Stimulated activated naive B cell treated with anti-CD40 and anti-IgM and Interleukin-4, amounts not matched to agents 10 μg/mL and 1 μg/mL and 100 μg/mL, for 72 hours (primary cell): ENCODE measurements around the gene CMC4.

Experiments used
- ATAC-seq, 2 donors: fragments of 150-1000 bp; cut with Tn5 transposase; replicated peaks; 2 replicates each; pipeline ENCODE4 v1.10.0; 2021; ENCODE audit warnings: moderate library complexity in 1 of 2
- DNase-seq: peaks from one replicate; pipeline ENCODE4 v3.0.0; 2021
- H3K27ac Mint-ChIP-seq: one replicate; pipeline ENCODE4 v1.8.0; 2022; ENCODE audit warnings: mild to moderate bottlenecking, mixed read lengths
- H3K27me3 Mint-ChIP-seq, 2 donors: one replicate each; pipeline ENCODE4 v1.8.0; 2022; ENCODE audit warnings: mixed read lengths in 2 of 2
- H3K36me3 Mint-ChIP-seq, 2 donors: one replicate each; pipeline ENCODE4 v1.8.0; 2022; ENCODE audit warnings: mixed read lengths in 2 of 2, mild to moderate bottlenecking in 1 of 2
- H3K4me1 Mint-ChIP-seq, 2 donors: one replicate each; pipeline ENCODE4 v1.8.0; 2022; ENCODE audit warnings: mixed read lengths in 2 of 2, mild to moderate bottlenecking in 1 of 2
- H3K4me3 Mint-ChIP-seq, 2 donors: one replicate each; pipeline ENCODE4 v1.8.0; 2022; ENCODE audit warnings: mild to moderate bottlenecking in 2 of 2, mixed read lengths in 2 of 2, moderate library complexity in 1 of 2
- H3K9me3 Mint-ChIP-seq, 2 donors: one replicate each; pipeline ENCODE4 v1.8.0; 2022; ENCODE audit warnings: mixed read lengths in 2 of 2, mild to moderate bottlenecking in 1 of 2

CMC4 gene

DNA sequence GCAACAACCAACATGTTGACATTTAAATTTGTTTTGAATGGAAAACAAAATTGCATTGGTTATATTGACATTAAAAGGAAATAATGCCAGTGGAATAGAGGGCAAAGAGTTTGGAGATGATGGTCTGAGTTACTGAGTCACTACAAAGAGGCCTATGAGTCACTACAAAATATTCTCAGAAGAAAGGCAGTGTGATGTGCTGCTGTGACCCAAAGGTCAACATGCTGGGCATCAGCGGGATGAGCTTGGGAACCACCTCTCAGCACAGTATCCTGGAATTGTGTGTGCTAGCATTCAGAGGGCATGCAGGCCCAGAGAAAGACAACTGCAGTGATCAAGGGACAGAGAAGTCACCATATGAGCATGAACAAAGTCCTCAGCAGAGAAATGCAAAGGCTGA, 2.8 kb downstream of the CMC4 start:
- Mint-ChIP-seq H3K4me3 (peak overlapping the region in 1 of 2 donors; percentile 30), H3K27ac (no peak overlapping the region), H3K9me3 (no peaks in the 10 kb centered on the region), H3K27me3 (no peaks in the 10 kb centered on the region), H3K36me3 (peaks cover 0 to 4% of the 10 kb centered on the region in 2 donors), H3K4me1 (peaks cover 7 to 16% of the 10 kb centered on the region in 2 donors)
- no peak for ATAC-seq
- DNase-seq = no peak

- no peak for DNase-seq
- no peak overlapping the region for H3K27ac Mint-ChIP-seq
Observed at GRCh38 chrX:155065035-155065734, 5.8 kb downstream of the CMC4 start.

DNA sequence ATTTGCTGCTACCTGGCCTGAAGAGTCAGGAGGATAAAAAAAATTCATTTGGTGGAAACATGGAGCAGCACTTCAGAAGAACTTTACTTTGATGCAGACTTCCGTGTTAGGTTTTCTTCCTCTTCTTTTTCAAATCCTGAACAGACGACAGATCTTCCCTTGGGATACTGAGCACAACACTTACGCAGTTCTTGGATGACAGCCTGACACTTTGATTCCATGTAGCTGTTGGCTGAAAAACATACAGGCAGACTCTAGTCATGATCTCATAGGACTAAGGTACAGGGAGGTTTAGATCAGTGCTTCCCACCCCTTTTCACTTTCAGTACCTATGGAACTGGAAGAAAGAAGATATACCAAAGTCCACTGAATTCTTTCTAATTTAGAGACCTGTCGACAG, 9.2 kb downstream of the CMC4 start:
- H3K4me1 Mint-ChIP-seq = peaks cover 0 to 5% of the 10 kb centered on the region in 2 donors
- no peaks in the 10 kb centered on the region for H3K27me3 Mint-ChIP-seq
- ATAC-seq (no peak), DNase-seq (no peak)
- H3K27ac Mint-ChIP-seq = no peak overlapping the region
- H3K9me3 Mint-ChIP-seq = no peaks in the 10 kb centered on the region
- peaks cover 0 to 1% of the 10 kb centered on the region in 2 donors for H3K36me3 Mint-ChIP-seq
- H3K4me3 Mint-ChIP-seq = no peak overlapping the region

More at GRCh38 chrX:155065035-155065734, 5.8 kb downstream of the CMC4 start:
- peaks cover 5 to 9% of the 10 kb centered on the region in 2 donors for H3K4me1 Mint-ChIP-seq
- no peak for ATAC-seq
- H3K27me3 Mint-ChIP-seq = no peaks in the 10 kb centered on the region
- no peak overlapping the region for H3K4me3 Mint-ChIP-seq
- H3K9me3 Mint-ChIP-seq = no peaks in the 10 kb centered on the region
- H3K36me3 Mint-ChIP-seq = peaks cover 0 to 1% of the 10 kb centered on the region in 2 donors

GRCh38 chrX:155056877-155057792, 13.8 kb downstream of the CMC4 start:
- peak; percentile 78 to 85 for ATAC-seq
- no peaks in the 10 kb centered on the region for H3K27me3 Mint-ChIP-seq
- H3K4me1 Mint-ChIP-seq = peaks cover 0 to 5% of the 10 kb centered on the region in 2 donors
- DNase-seq = peak; percentile 16
- peak overlapping the region; percentile 81 for H3K27ac Mint-ChIP-seq
- no peaks in the 10 kb centered on the region for H3K9me3 Mint-ChIP-seq
- peak overlapping the region; percentile 70 to 71 for H3K4me3 Mint-ChIP-seq
- H3K36me3 Mint-ChIP-seq = peaks cover 1 to 7% of the 10 kb centered on the region in 2 donors

GRCh38 chrX:155056471-155056870, 14.5 kb downstream of the CMC4 start:
- H3K27me3 Mint-ChIP-seq = no peaks in the 10 kb centered on the region
- no peak overlapping the region for H3K4me3 Mint-ChIP-seq
- H3K9me3 Mint-ChIP-seq = no peaks in the 10 kb centered on the region
- H3K27ac Mint-ChIP-seq = no peak overlapping the region
- no peak for ATAC-seq
- H3K4me1 Mint-ChIP-seq = peaks cover 0 to 5% of the 10 kb centered on the region in 2 donors
- DNase-seq = no peak
- peaks cover 4 to 11% of the 10 kb centered on the region in 2 donors for H3K36me3 Mint-ChIP-seq

DNA sequence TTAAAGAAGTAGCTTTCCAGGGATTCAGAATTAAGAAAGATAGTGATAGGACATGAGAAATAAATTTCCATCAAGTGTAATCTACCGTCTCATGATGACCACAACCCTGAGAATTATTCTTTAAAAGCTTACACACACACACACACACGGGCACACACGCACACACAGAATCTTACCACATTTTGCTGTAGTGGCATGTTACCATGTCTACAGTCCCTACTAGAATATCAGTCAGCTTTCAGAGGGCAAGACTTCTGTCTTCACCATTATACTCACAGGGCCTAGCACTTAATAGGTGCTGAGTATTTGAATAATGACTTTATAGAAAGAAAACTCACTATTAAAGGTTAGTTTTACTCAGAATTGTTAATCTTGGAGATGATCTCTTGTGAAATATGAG, 15.4 kb downstream of the CMC4 start:
- H3K9me3 Mint-ChIP-seq = no peaks in the 10 kb centered on the region
- H3K27me3 Mint-ChIP-seq = no peaks in the 10 kb centered on the region
- no peak overlapping the region for H3K27ac Mint-ChIP-seq
- DNase-seq = no peak
- H3K36me3 Mint-ChIP-seq = peaks cover 5 to 12% of the 10 kb centered on the region in 2 donors
- H3K4me3 Mint-ChIP-seq = no peak overlapping the region
- no peak for ATAC-seq
- H3K4me1 Mint-ChIP-seq = peaks cover 0 to 5% of the 10 kb centered on the region in 2 donors

DNA sequence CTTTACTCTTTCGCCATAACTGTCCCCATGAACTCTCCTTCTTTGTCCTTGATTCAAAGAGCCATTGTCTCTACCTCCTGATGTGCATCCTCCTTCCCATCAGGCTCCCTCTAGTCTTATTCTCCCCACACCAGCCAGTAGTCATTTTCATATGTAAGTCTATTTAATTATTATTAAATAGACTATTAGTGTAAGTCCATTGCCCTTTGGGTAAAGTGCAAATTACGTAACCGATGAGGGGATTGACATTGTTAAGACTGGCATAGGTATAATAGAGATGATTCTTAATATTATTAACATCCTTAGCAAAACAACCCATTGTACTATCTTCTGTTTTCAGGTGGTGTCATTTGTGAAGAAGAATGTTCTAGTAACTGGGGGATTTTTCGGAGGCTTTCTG, 16.7 kb downstream of the CMC4 start:
- ATAC-seq = no peak
- H3K4me1 Mint-ChIP-seq = peaks cover 0 to 6% of the 10 kb centered on the region in 2 donors
- peaks cover 7 to 12% of the 10 kb centered on the region in 2 donors for H3K36me3 Mint-ChIP-seq

GRCh38 chrX:155053656-155054055, 17.3 kb downstream of the CMC4 start:
- H3K27me3 Mint-ChIP-seq = no peaks in the 10 kb centered on the region
- H3K4me1 Mint-ChIP-seq = peaks cover 0 to 7% of the 10 kb centered on the region in 2 donors
- H3K4me3 Mint-ChIP-seq = no peak overlapping the region
- H3K36me3 Mint-ChIP-seq = peaks cover 7 to 12% of the 10 kb centered on the region in 2 donors
- H3K9me3 Mint-ChIP-seq = no peaks in the 10 kb centered on the region
- peak overlapping the region; percentile 11 for H3K27ac Mint-ChIP-seq
- ATAC-seq = no peak
- no peak for DNase-seq

More for the DNA sequence above, 16.7 kb downstream of the CMC4 start:
- no peak for DNase-seq
- no peaks in the 10 kb centered on the region for H3K27me3 Mint-ChIP-seq
- H3K27ac Mint-ChIP-seq = no peak overlapping the region
- H3K4me3 Mint-ChIP-seq = no peak overlapping the region
- H3K9me3 Mint-ChIP-seq = no peaks in the 10 kb centered on the region

GRCh38 chrX:155052738-155053498, 18.0 kb downstream of the CMC4 start:
- Mint-ChIP-seq H3K27me3 (no peaks in the 10 kb centered on the region), H3K9me3 (no peaks in the 10 kb centered on the region), H3K4me3 (no peak overlapping the region), H3K4me1 (peaks cover 0 to 7% of the 10 kb centered on the region in 2 donors), H3K36me3 (peaks cover 7 to 12% of the 10 kb centered on the region in 2 donors), H3K27ac (no peak overlapping the region)
- ATAC-seq = peak in 1 of 2 donors; percentile 41
- DNase-seq = no peak

GRCh38 chrX:155048977-155049619, 21.8 kb downstream of the CMC4 start:
- no peaks in the 10 kb centered on the region for H3K27me3 Mint-ChIP-seq
- ATAC-seq = peak in 1 of 2 donors; percentile 33
- H3K4me1 Mint-ChIP-seq = peaks cover 4% of the 10 kb centered on the region in 2 donors
- peaks cover 11 to 14% of the 10 kb centered on the region in 2 donors for H3K36me3 Mint-ChIP-seq
- H3K9me3 Mint-ChIP-seq = no peaks in the 10 kb centered on the region
- no peak overlapping the region for H3K4me3 Mint-ChIP-seq
- DNase-seq = no peak
- no peak overlapping the region for H3K27ac Mint-ChIP-seq

DNA sequence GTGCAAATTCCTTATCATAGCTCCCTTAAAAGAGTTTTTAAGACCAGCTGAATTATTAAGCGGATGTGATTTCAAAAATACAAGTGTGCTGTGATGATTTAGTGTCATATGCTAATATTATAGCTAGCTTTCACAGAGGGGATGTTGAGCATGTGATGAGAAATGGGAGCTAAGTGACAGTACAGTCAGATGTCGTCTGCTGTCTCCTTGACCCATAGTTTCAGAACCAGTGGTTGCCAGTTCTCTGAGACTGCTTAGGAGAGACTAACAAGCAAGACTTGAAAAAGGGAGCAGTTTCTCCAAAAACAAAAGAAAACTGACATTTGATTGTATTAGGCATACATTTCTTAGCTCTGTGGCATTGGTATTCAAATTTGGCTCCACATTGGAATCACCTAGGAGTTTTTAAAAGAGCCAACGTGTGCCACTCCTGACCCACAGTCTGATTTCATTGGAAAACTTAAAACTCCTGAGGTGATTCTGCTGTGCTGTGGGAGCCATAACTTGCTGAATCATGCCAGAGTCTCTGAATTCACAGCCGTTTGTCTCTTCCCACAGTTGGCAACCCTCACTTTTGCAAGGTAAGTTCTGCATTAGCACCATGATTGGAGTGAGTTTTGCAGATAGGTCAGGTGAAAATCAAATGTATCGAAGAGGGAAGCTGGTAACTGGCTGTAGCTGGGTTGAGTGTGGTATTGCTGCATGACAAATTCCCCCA, 24.0 kb downstream of the CMC4 start:
- no peak for DNase-seq
- no peak overlapping the region for H3K27ac Mint-ChIP-seq
- no peaks in the 10 kb centered on the region for H3K27me3 Mint-ChIP-seq
- H3K36me3 Mint-ChIP-seq = peaks cover 11 to 13% of the 10 kb centered on the region in 2 donors
- H3K4me1 Mint-ChIP-seq = peaks cover 5 to 6% of the 10 kb centered on the region in 2 donors
- ATAC-seq = no peak
- no peaks in the 10 kb centered on the region for H3K9me3 Mint-ChIP-seq
- H3K4me3 Mint-ChIP-seq = no peak overlapping the region

- peaks cover 8 to 9% of the 10 kb centered on the region in 2 donors for H3K36me3 Mint-ChIP-seq
- no peaks in the 10 kb centered on the region for H3K27me3 Mint-ChIP-seq
- no peak for DNase-seq
- no peak for ATAC-seq
- no peak overlapping the region for H3K4me3 Mint-ChIP-seq
- H3K4me1 Mint-ChIP-seq = peaks cover 5 to 6% of the 10 kb centered on the region in 2 donors
- no peak overlapping the region for H3K27ac Mint-ChIP-seq
- no peaks in the 10 kb centered on the region for H3K9me3 Mint-ChIP-seq
Observed at GRCh38 chrX:155046129-155046810, 24.7 kb downstream of the CMC4 start.

GRCh38 chrX:155035688-155036087, 35.2 kb downstream of the CMC4 start:
- Mint-ChIP-seq H3K9me3 (peaks cover 0 to 4% of the 10 kb centered on the region in 2 donors), H3K4me3 (no peak overlapping the region), H3K4me1 (peaks cover 4 to 22% of the 10 kb centered on the region in 2 donors), H3K27me3 (no peaks in the 10 kb centered on the region), H3K27ac (no peak overlapping the region), H3K36me3 (peaks cover 9 to 35% of the 10 kb centered on the region in 2 donors)
- no peak for ATAC-seq
- no peak for DNase-seq
